Embryonic facial prominence (tissue), 1 donor: ENCODE data around the gene NDST1.
"Not testable (repeated sequence)": the region's sequence is repeated elsewhere in the genome, so short reads cannot be mapped to it uniquely, and the experiment has no call there.

Experiments used
- DNase-seq: peaks from one replicate; pipeline ENCODE4 v3.0.0-alpha.2; 2016; ENCODE audit errors: extremely low spot score

NDST1 gene

GRCh38 chr5:150507474-150508276 is at the start of gene NDST1:
NDST1 (plus strand) TSS chr5:150508131; CDS start chr5:150521255, 13,124 bp downstream.
- no peak for DNase-seq

GRCh38 chr5:150458802-150459557 is 49.0 kb upstream of the NDST1 start:
- DNase-seq: no peak

- no peak for DNase-seq
Observed at GRCh38 chr5:150460781-150461180, 47.1 kb upstream of the NDST1 start.

- no peak for DNase-seq
Observed at GRCh38 chr5:150461231-150461630, 46.7 kb upstream of the NDST1 start.

GRCh38 chr5:150464554-150465012 is 43.3 kb upstream of the NDST1 start:
- no peak for DNase-seq

- DNase-seq: peak; percentile 5
Observed at GRCh38 chr5:150465927-150466326, 42.0 kb upstream of the NDST1 start.

- DNase-seq: no peak
Observed at GRCh38 chr5:150468206-150468605, 39.7 kb upstream of the NDST1 start.

- DNase-seq: no peak
Observed at GRCh38 chr5:150469718-150470469, 38.0 kb upstream of the NDST1 start.

- no peak for DNase-seq
Observed at GRCh38 chr5:150473673-150474358, 34.1 kb upstream of the NDST1 start.

- DNase-seq: not testable (repeated sequence)
Observed at GRCh38 chr5:150476568-150476967, 31.4 kb upstream of the NDST1 start.

GRCh38 chr5:150479416-150479815 is 28.5 kb upstream of the NDST1 start:
- DNase-seq: no peak

- DNase-seq: no peak
Observed at GRCh38 chr5:150481708-150481965, 26.3 kb upstream of the NDST1 start.

GRCh38 chr5:150481972-150482406 is 25.9 kb upstream of the NDST1 start:
- DNase-seq: no peak

GRCh38 chr5:150484964-150485692 is 22.8 kb upstream of the NDST1 start:
- DNase-seq: no peak

- DNase-seq: no peak
Observed at GRCh38 chr5:150485693-150486401, 22.1 kb upstream of the NDST1 start.

GRCh38 chr5:150486402-150487198 is 21.3 kb upstream of the NDST1 start:
- peak; percentile 68 for DNase-seq

GRCh38 chr5:150487199-150488061 is 20.5 kb upstream of the NDST1 start:
- DNase-seq: no peak

- no peak for DNase-seq
Observed at GRCh38 chr5:150488519-150489359, 19.2 kb upstream of the NDST1 start.
